ENCODE measurements around the gene PRODH.
"Not testable (repeated sequence)": the region's sequence is repeated elsewhere in the genome, so short reads cannot be mapped to it uniquely, and the experiment has no call there.

The PRODH gene

GRCh38 chr22:18969158-18969942 lies 33.3 kb upstream of the PRODH start:
- H3K4me3 ChIP-seq (ENCODE audit: low read length); DNase-seq (ENCODE audit: low read depth, low spot score): not testable (repeated sequence)

- DNase-seq (ENCODE audit: low read depth, low spot score) = no peak
- H3K4me3 ChIP-seq (ENCODE audit: low read length) = no peak overlapping the region
Measured at GRCh38 chr22:18968011-18968749, 32.1 kb upstream of the PRODH start.

- not testable (repeated sequence) for DNase-seq (ENCODE audit: low read depth, low spot score); H3K4me3 ChIP-seq (ENCODE audit: low read length)
Measured at GRCh38 chr22:18967391-18968010, 31.4 kb upstream of the PRODH start.

- no peak overlapping the region for H3K4me3 ChIP-seq (ENCODE audit: low read length)
- DNase-seq (ENCODE audit: low read depth, low spot score) = no peak
Measured at GRCh38 chr22:18966748-18967147, 30.7 kb upstream of the PRODH start.

GRCh38 chr22:18965526-18966421 lies 29.7 kb upstream of the PRODH start:
- DNase-seq (ENCODE audit: low read depth, low spot score) = no peak
- H3K4me3 ChIP-seq (ENCODE audit: low read length) = no peak overlapping the region

GRCh38 chr22:18964501-18965265 lies 28.6 kb upstream of the PRODH start:
- not testable (repeated sequence) for DNase-seq (ENCODE audit: low read depth, low spot score); H3K4me3 ChIP-seq (ENCODE audit: low read length)

GRCh38 chr22:18964051-18964450 lies 28.0 kb upstream of the PRODH start:
- not testable (repeated sequence) for H3K4me3 ChIP-seq (ENCODE audit: low read length); DNase-seq (ENCODE audit: low read depth, low spot score)

- no peak for DNase-seq (ENCODE audit: low read depth, low spot score)
- H3K4me3 ChIP-seq (ENCODE audit: low read length) = no peak overlapping the region
Measured at GRCh38 chr22:18962308-18962635, 26.2 kb upstream of the PRODH start.

GRCh38 chr22:18961632-18962307 lies 25.7 kb upstream of the PRODH start:
- not testable (repeated sequence) for DNase-seq (ENCODE audit: low read depth, low spot score); H3K4me3 ChIP-seq (ENCODE audit: low read length)

GRCh38 chr22:18961201-18961600 lies 25.1 kb upstream of the PRODH start:
- not testable (repeated sequence) for DNase-seq (ENCODE audit: low read depth, low spot score); H3K4me3 ChIP-seq (ENCODE audit: low read length)

GRCh38 chr22:18960166-18960820 lies 24.2 kb upstream of the PRODH start:
- DNase-seq (ENCODE audit: low read depth, low spot score); H3K4me3 ChIP-seq (ENCODE audit: low read length): not testable (repeated sequence)

GRCh38 chr22:18959741-18960140 lies 23.6 kb upstream of the PRODH start:
- DNase-seq (ENCODE audit: low read depth, low spot score) = not testable (repeated sequence)

GRCh38 chr22:18959266-18959665 lies 23.2 kb upstream of the PRODH start:
- not testable (repeated sequence) for H3K4me3 ChIP-seq (ENCODE audit: low read length); DNase-seq (ENCODE audit: low read depth, low spot score)

More at GRCh38 chr22:18959741-18960140, 23.6 kb upstream of the PRODH start:
- not testable (repeated sequence) for H3K4me3 ChIP-seq (ENCODE audit: low read length)

- peak; percentile 80 for DNase-seq (ENCODE audit: low read depth, low spot score)
Measured at GRCh38 chr22:18958738-18959137, 22.6 kb upstream of the PRODH start.

GRCh38 chr22:18958321-18958705 lies 22.2 kb upstream of the PRODH start:
- H3K4me3 ChIP-seq (ENCODE audit: low read length); DNase-seq (ENCODE audit: low read depth, low spot score): not testable (repeated sequence)

More at GRCh38 chr22:18958738-18959137, 22.6 kb upstream of the PRODH start:
- H3K4me3 ChIP-seq (ENCODE audit: low read length) = not testable (repeated sequence)

GRCh38 chr22:18957621-18958320 lies 21.7 kb upstream of the PRODH start:
- not testable (repeated sequence) for H3K4me3 ChIP-seq (ENCODE audit: low read length); DNase-seq (ENCODE audit: low read depth, low spot score)

- DNase-seq (ENCODE audit: low read depth, low spot score); H3K4me3 ChIP-seq (ENCODE audit: low read length): not testable (repeated sequence)
Measured at GRCh38 chr22:18956956-18957355, 20.9 kb upstream of the PRODH start.

All from Jurkat, Clone E6-1 (cell line).